ENCODE data around the gene NFIX.

Gene NFIX

DNA sequence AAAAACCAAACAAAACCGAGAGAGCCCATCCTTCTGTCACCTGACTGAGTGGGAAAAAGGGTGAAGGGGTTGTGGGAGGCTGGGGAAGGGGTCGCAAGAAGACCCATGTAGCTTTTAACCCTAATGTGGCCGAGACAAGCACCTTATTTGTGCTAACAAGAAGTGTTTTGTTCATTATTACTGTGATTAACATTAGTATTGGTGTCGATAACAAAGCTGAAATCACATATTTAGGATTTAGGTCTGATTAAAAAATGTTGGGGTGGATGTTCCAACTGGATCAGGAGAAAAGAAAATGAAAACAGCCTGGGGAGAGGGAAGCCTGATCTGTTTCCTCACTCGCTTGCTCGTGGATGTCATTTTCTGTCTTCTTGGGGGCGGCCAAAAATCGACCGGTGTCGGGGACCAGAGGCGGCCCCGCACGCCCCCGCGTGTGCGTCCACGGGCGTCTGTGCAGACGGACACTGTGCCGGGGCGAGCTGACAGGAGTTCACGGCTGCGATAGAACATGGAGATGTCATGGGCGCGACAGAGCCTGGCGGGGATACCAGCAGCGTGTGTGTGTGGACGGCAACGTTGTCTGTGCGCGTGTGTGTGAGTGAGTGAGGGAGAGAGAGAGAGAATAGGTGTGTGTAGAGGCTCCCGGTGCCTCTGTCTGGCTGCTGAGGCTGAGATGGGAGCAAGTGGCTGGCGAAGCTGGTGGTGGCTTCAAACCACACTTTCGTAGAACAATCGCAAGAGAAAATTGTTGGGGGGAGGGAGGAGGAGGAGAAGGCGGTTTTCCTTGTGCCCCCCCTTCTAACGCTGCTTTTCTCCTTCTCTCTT lies 29.1 kb downstream of the NFIX start:
- TF ChIP-seq ZNF274 (IDR thresholded peaks at IDR 0.05; ENCODE audit: low read depth, low read length), result no peak
- no peak overlapping the region; the same call in 1 of the 2 replicates for H3K4me3 ChIP-seq (ENCODE audit: low read length)

DNA sequence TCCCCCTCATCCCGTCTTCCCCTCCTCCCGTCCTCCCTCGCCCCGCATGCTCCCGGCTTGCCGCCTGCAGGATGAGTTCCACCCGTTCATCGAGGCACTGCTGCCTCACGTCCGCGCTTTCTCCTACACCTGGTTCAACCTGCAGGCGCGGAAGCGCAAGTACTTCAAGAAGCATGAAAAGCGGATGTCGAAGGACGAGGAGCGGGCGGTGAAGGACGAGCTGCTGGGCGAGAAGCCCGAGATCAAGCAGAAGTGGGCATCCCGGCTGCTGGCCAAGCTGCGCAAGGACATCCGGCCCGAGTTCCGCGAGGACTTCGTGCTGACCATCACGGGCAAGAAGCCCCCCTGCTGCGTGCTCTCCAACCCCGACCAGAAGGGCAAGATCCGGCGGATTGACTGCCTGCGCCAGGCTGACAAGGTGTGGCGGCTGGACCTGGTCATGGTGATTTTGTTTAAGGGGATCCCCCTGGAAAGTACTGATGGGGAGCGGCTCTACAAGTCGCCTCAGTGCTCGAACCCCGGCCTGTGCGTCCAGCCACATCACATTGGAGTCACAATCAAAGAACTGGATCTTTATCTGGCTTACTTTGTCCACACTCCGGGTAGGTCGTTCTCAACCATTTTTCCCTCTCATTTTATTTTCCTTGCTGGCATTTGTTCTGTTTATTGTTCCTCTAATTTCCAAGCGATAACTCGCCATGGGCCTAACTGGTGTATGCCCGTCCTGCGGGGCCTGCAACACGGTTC lies 29.8 kb downstream of the NFIX start:
- H3K4me3 ChIP-seq (ENCODE audit: low read length), result no peak overlapping the region
- no peak for TF ChIP-seq ZNF274 (IDR thresholded peaks at IDR 0.05; ENCODE audit: low read depth, low read length)

DNA sequence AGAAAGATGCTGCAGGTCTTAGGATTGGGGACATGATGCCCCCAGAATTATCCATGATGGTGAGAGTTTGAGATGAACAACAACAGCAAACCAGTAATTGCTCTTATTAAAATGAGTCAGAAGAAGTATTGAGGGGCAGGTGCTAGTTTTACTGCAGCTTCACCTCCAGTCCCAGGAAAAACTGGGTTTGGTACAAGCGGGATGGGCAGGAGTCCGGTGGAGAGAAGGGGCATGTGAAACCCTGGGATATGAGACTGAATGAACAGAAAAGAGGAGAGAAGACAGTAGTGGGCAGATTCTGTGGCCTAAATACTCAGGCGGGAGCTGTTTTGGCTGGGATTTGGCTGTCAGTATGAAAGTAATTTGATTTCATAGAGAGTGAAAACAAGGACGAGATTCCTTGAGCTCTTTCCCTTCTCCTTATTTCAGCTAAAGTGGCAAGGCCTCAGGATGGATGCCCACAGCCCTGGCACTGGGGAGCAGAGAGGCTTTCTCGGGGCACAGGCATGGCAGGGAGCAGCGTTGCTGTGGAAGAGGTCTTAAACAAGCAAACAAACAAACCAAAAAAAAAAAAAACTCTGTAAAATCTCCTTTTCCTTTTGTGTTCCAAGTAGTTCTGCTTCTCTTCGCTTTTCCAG lies 30.7 kb downstream of the NFIX start:
- no peak for TF ChIP-seq ZNF274 (IDR thresholded peaks at IDR 0.05; ENCODE audit: low read depth, low read length)
- no peak overlapping the region for H3K4me3 ChIP-seq (ENCODE audit: low read length)

DNA sequence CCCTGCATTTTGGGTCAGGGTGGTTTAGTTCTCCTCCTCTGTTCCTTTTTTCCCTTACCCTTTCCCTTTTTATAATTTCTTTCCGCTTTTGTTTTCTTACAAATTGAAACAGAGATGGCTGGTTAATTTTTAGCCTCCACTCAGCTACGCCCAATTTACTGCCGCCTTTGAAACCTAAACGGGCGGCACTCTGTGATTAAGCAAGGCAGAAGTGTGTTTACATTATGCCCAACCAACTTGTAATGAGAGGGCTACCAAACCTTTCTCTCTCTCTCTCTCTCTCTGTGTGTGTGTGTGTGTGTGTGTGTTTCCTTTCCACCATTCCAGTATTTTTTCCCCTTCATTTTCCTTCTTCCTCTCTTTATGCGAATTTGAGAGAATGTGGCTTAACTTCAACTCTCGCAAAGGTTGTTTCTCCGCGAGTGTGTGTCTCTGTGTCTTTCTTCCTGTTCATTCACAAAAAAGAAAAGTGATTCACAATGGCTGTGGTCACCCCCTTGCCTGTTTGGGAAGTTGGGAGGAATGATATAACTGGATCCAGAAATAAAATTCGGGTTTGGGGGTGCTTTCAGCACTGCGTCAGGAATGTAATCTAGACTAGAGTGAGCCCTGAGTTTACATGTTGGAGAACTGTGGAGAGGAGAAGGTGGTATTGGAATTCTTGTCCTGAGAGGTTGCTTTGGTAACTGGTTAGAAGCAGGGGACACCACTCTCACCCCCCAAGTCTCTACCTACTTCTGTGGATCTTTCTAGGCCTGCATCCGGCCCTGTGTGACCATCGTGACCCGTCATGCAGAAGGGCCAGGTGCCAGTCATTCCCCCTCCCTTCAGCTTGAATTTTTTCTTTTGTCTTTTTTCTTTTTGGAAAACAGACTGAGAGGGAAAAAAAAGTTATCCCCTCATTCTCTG lies 31.4 kb downstream of the NFIX start:
- TF ChIP-seq ZNF274 (IDR thresholded peaks at IDR 0.05; ENCODE audit: low read depth, low read length), result no peak
- no peak overlapping the region for H3K4me3 ChIP-seq (ENCODE audit: low read length)

DNA sequence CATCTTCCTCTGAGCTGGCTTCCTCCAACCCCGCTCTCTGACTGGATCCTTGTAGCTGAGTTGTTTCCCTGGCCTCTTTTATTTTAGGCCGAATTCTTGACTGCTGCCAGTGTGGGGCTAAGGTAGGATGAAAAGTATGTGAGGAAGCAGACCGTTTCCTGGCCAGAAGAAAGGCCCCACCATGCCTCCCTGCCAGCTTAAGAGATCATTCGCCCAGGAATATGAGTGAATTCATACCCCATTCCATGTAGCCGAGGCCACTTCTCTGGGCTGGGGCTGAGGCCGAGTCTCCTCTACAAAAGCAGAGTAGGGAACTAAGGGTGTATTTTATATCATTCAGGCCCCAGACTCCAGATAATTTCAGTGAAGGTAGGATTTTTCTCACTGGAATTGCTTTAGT lies 32.3 kb downstream of the NFIX start:
- no peak overlapping the region for H3K4me3 ChIP-seq (ENCODE audit: low read length)
- no peak for TF ChIP-seq ZNF274 (IDR thresholded peaks at IDR 0.05; ENCODE audit: low read depth, low read length)

DNA sequence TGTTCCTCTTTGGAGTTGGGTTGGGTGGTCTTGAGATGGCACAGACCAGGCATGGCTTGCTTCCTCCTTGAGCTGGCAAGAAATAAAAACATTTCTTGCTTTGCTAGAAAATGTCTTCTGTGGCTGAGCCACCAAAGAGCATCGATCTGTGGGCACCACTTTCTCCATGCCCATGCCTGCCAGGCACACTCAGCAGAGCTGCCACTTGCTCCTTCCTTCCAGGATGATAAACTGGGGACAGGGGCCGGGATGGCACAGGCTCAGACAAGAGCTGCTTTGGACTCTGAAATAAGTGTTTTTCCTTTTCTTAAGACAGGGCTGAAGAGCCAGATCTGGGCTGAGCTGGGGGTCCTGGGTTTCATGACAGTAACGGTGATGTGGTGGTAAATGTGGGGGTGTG lies 32.8 kb downstream of the NFIX start:
- no peak overlapping the region for H3K4me3 ChIP-seq (ENCODE audit: low read length)
- no peak for TF ChIP-seq ZNF274 (IDR thresholded peaks at IDR 0.05; ENCODE audit: low read depth, low read length)

DNA sequence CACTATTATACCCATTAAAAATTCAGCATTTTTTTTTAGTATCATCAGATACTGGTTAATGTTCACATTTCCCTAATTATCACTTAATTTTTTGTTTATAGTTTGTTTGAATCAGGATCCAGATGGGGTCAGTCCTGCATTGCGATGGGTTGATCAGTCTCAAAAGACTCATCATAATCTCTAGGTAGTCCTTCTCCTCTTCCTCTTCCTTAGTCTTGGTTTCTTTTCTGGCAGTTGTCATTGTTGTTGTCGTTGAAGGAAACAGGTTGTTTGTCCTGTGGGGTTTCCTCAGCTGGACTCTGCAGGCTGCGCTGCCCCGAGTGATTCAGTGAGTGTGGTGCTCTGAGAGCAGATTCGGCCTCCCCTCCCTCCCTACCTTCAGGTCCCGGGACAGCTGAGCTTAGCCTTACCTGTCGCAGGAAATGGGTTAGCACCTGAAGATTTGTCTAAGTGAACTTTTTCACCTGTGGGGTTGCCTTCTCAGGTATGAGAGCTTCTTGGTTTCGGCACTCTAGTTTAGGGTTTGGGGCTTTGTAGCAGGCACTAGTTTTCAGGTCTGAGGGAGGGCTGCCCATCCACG lies 34.1 kb downstream of the NFIX start:
- no peak for TF ChIP-seq ZNF274 (IDR thresholded peaks at IDR 0.05; ENCODE audit: low read depth, low read length)
- no peak overlapping the region for H3K4me3 ChIP-seq (ENCODE audit: low read length)

DNA sequence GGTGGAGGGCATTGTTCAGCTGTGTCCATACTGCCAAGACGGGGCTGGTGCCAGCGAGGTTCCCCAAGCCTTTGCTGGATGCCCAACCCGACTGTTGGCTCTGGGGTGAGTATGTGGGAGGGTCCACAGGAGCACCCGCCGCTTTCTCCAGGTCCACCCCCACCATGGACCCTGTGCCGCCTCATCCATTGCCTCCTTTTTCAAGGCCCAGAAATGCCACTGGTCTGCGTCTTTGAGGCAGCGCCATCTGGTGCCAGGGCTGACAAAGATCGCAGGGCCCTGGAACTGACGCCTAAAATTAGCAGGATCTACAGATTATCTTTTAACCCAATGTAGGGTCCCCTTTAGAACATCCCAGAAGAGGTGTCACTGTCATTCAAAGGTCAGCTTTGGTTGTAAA lies 34.6 kb downstream of the NFIX start:
- TF ChIP-seq ZNF274 (IDR thresholded peaks at IDR 0.05; ENCODE audit: low read depth, low read length), result no peak
- H3K4me3 ChIP-seq (ENCODE audit: low read length), result no peak overlapping the region

DNA sequence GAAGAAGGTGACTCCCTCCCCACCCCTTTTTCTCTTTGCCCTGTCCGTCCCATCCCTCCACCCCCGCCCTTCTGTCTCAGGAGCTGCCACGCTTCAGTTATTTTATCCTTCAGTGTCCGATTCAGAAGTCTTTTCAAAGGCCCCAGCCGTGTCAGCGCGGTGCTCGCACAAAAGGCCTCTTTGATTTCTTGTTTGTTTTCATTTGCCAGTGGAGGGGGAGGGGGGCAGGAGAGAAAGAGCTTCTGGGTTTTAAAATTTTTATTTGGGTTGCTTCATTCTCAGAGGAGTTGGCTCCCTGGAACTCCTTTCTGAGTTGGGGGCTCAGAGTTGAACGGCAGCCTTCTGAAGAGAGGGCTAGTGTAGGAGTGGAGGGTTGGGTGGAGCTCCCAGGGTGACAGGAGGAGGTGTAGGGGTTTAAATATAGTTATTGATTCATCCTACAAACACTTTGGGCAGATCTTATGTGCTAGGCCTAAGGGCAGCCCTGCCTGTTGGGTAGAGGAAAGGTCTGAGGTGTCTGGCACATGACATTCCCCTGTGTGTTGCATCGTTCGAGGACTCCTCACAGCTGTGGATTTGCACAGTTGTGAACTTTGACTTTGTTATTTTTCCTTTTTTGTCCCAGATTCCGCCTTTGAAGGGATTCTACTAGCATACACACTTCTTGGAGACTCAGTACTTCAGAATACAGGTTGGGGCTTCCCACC lies 36.8 kb downstream of the NFIX start:
- no peak for TF ChIP-seq ZNF274 (IDR thresholded peaks at IDR 0.05; ENCODE audit: low read depth, low read length)
- H3K4me3 ChIP-seq (ENCODE audit: low read length), result no peak overlapping the region

DNA sequence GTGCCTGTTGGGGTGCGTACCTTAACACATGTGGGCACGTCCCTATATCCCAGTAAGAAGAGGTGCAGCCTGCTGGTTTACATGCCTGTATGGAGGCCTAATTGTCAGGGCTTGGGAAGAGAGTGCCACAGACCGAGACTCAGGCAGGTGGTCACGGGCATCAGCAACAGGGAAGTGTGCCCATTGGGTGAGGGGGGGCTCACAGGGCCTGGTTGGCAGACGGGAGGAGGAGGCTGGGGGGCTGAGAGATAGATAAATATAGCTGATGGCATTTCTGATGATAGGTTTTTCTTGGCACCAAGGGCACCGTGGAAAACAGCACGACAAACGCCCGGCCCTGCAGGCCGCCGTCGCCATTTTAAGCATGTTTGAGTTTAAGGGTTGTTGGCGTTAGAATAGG lies 37.6 kb downstream of the NFIX start:
- H3K4me3 ChIP-seq (ENCODE audit: low read length), result no peak overlapping the region
- no peak for TF ChIP-seq ZNF274 (IDR thresholded peaks at IDR 0.05; ENCODE audit: low read depth, low read length)

DNA sequence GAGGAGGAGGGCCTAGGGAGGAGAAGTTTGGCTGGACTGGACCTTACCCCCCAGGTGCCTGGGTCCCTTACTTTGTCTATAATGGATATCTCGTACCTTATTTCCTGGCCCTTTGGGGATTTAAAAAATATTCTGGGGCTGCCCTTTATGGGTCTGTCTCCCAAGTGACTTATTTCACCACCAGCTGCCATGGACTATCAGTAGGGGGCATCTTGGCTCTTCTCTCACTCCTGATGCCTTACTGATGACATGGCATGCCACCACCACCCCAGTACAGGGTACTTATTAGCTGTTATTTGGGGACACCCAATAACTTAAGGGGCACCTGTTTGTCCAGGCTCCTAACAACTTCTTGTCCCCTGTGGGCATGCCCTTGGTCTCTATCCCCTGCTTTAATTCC lies 38.0 kb downstream of the NFIX start:
- no peak overlapping the region for H3K4me3 ChIP-seq (ENCODE audit: low read length)
- no peak for TF ChIP-seq ZNF274 (IDR thresholded peaks at IDR 0.05; ENCODE audit: low read depth, low read length)

DNA sequence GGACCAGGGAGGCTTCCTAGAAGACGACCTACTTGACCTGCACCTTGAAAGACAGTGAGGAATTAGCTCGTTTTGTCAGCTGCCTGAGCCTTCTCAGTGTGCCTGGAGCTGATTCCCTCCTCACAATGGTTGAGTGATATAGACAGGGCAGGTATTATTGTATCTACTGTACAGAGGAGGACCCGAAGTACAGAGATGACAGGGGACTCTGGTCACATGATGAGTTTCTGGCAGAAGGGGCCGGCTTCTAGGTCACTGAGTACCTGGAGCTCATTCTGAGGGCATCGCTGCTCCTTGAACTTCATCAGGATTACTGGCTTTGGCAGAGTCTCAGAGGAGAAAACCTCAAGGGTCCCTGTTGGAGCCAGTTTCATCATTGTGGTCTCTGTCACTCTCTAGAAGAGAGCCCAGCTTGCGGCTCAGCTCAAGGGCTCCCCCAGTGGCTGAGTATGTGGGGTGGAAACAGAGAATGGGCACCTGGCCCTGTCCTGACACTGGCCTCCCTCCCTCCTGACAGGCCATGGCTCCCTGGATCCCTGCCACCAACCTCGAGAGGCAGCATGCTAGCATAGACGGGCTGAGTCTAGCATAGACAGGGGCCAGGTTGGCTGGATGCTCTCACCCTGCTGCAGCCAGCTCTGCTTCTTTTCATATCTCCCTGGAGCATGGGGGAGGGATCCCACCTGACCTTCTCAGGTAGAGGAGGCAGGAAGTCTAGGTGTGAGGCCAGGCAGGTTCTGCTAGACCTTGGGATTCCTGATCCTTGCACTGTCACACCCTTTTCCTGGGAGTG lies 38.7 kb downstream of the NFIX start:
- H3K4me3 ChIP-seq (ENCODE audit: low read length), result no peak overlapping the region
- TF ChIP-seq ZNF274 (IDR thresholded peaks at IDR 0.05; ENCODE audit: low read depth, low read length), result no peak

Data from GM08714 (cell line).